PC-3 (cell line): ENCODE data around the gene SELENOS.

ENCODE experiments used
- EZH2 ChIP-seq: fragments of 300-600 bp; sonication (generic); IDR thresholded peaks from one replicate; pipeline ENCODE4 v1.6.1; 2017; ENCODE audit warnings: antibody characterized with exemption, mild to moderate bottlenecking, low read length; ENCODE audit not compliant: unreplicated experiment
- EZH2phosphoT487 ChIP-seq: fragments of 300-600 bp; sonication (generic); IDR thresholded peaks from 2 replicates; pipeline ENCODE4 v1.6.1; 2018; ENCODE audit warnings: mild to moderate bottlenecking, antibody characterized with exemption, low read length, borderline replicate concordance
- TF ChIP-seq, protein P1 (sequence below): fragments of 300-600 bp; sonication (generic); conservative IDR thresholded peaks from 2 replicates; pipeline ENCODE4 v1.5.1; 2017; ENCODE audit warnings: antibody characterized with exemption, low read depth, mild to moderate bottlenecking, low read length

DNA sequence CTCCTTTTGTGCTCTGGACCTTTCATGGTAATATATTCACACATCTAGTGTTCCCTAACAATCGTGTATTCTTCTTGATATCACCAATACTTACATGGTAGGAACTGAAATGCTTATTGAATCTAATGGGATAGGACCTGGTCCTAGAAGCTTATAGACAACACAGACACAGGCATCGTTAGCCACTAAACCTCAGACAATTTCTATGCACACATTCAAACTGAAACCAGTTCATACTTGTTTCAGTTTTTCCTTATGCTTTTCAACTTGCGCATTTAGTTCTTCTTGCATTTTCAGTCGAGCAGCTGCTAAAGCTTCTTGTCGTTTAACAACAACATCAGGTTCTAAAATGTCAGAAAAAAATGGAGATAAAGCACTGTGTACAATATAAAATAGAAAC, 2.3 kb downstream of the SELENOS start:
- TF ChIP-seq EZH2 (no peak), EZH2phosphoT487 (no peak)
- TF ChIP-seq, protein P1, sequence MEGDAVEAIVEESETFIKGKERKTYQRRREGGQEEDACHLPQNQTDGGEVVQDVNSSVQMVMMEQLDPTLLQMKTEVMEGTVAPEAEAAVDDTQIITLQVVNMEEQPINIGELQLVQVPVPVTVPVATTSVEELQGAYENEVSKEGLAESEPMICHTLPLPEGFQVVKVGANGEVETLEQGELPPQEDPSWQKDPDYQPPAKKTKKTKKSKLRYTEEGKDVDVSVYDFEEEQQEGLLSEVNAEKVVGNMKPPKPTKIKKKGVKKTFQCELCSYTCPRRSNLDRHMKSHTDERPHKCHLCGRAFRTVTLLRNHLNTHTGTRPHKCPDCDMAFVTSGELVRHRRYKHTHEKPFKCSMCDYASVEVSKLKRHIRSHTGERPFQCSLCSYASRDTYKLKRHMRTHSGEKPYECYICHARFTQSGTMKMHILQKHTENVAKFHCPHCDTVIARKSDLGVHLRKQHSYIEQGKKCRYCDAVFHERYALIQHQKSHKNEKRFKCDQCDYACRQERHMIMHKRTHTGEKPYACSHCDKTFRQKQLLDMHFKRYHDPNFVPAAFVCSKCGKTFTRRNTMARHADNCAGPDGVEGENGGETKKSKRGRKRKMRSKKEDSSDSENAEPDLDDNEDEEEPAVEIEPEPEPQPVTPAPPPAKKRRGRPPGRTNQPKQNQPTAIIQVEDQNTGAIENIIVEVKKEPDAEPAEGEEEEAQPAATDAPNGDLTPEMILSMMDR = no peak
